HG03342 (cell line): ENCODE measurements around the gene COX8C.
"Not testable (repeated sequence)": the region's sequence is repeated elsewhere in the genome, so short reads cannot be mapped to it uniquely, and the experiment has no call there.

Source experiments
- ATAC-seq: cut with Tn5 transposase; IDR thresholded peaks from one replicate; pipeline ENCODE4 v1.9.1; 2021; ENCODE audit warnings: mild to moderate bottlenecking, moderate library complexity; ENCODE audit not compliant: unreplicated experiment

The COX8C gene

DNA sequence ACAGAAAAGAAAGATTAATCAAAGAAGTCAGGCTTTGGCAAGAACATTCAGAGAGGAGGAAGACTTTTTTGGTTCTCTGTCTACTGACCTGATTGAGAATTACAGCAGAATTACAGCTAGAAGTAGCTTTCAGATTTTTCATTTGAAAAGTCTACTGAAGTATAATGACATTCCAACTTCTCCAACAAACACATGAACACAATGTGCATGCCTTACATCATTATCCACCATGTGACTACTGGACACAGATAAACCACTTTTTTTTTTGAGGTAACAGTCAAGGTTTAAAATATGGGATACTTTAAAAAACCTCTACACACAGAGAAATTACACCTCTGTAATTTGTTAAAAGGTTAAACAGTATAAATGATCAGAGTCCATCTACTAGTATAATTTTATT, 26.5 kb upstream of the COX8C start:
- no peak for ATAC-seq

DNA sequence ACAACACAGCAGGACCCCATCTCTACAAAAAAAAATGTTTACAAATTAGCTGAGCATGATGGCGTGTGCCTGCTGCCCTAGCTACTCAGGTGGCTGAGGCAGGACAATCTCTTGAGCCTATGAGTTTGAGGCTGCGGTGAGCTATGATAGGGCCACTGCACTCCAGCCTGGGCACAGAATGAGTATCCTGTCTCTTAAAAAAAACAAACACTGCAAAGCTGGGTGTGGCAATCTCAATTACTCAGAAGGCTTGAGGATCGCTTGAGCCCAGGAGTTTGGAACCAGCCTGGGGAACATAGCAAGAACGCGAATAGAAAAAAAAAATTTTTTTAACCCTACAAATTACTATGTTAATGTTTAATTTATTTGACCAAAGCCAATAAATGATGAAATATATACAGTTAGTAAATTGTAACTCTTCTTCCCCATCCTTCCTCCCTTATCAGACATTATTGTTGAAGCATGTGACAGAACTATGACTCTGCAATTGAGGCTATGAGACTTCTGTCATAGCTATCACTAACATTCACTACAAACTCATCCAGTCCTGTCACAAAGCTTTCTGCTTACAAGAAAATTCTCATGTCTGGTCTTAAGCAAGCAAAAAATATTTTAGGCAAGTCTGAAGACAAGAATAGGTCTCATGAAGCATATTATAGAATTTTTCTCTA, 23.9 kb upstream of the COX8C start:
- no peak for ATAC-seq

DNA sequence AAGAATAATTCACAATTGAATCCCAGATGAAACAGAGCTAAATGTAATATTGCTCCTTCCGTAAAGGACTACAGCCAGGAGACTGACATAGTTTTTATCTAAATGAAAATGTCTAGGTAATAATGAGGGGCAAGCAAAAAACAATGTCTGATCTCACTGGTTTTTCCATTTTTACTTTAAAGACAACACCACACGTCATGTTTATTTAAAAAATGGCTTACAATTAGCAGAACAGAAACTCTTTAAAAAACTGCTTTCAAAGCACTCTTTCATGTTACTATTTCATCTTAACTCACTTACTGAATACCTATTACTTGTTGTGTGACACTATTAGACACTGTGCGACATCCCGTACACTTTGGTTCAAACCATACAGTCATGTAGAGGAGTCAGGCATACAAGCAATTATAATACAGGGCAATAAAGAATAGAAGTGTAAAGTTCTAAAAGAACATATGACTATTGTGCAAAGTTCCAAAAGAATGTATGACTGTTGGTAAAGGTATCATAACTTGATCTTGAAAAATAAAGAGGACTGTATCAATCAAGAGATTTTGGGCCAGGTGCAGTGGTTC, 23.3 kb upstream of the COX8C start:
- ATAC-seq, result no peak

DNA sequence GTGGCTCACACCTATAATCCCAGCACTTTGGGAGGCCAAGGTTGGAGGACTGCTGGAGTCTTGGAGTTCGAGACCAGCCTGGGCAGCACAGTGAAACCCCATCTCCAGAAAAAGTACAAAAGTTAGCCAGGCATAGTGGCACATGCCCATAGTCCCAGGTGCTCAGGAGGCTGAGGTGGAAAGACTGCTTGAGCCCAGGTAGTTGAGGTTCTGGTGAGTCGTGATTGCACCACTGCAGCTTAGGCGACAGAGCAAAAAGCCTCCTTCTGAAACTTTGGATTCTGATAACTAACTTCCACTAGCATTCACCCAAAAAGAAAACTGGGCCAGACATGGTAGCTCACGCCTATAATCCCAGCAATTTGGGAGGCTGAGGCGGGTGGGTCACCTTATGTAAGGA, 20.8 kb upstream of the COX8C start:
- no peak for ATAC-seq

DNA sequence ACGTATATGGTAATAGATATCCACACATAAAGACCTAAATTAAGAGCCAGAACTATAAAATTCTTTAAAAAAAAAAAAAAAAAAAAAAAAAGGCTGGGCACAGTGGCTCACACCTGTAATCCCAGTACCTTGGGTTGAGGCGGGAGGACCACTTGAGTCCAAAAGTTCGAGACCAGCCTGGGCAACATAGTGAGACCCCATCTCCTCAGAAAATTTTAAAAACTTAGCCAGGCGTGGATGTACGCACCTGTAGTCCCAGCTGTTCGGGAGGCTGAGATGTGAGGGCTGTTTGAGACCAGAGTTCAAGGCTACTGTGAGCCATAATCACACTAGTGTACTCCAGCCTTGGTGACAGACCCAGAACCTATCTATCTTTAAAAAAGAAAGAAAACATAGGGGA, 18.4 kb upstream of the COX8C start:
- ATAC-seq, result no peak

DNA sequence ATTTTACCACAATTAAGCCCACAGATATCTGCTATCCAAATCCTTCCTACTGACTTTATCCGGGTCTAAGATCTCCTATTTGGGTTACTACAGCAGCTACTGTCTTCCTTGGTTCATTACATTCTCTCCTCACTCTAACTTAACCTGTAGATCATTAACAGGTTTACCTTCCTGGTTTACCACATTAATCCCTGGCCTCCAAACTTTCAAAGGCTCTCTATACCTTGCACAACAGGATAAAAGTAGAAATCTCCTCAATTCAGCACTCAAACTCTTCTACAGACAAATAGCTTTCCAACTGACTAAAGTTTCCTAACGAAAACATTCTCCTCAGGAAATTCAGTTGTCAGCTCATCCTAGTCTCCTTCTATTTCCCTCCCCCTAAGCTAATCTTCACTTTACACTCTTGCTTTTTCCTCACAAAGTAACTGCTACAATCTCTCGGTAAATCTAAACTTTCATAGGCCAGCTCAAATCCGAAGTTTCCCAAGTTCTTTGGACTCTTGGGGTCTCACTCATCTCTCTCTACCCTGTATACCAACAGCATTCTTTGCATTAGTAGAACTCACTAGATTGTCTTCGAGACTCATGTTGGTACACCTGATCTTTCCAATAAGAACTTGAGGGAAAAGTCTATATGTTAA, 16.9 kb upstream of the COX8C start:
- no peak for ATAC-seq

DNA sequence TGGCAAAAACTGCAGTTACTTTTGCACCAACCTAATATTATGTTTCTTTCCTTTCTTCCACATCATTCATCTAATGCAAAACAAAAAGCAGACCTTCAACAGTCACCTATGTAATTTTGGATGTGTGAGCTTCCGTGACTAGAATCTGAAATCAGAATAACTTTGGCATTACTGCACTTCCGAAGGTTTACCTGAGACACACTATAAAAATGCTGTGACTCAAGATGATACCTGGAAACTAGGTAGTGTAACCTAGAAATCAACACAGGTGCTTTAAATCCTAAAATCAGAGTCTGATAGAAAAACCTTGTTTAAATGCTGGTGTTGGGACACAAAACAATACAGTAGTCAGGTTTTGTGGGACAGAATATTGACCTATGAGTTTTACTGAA, 16.4 kb upstream of the COX8C start:
- ATAC-seq, result no peak

DNA sequence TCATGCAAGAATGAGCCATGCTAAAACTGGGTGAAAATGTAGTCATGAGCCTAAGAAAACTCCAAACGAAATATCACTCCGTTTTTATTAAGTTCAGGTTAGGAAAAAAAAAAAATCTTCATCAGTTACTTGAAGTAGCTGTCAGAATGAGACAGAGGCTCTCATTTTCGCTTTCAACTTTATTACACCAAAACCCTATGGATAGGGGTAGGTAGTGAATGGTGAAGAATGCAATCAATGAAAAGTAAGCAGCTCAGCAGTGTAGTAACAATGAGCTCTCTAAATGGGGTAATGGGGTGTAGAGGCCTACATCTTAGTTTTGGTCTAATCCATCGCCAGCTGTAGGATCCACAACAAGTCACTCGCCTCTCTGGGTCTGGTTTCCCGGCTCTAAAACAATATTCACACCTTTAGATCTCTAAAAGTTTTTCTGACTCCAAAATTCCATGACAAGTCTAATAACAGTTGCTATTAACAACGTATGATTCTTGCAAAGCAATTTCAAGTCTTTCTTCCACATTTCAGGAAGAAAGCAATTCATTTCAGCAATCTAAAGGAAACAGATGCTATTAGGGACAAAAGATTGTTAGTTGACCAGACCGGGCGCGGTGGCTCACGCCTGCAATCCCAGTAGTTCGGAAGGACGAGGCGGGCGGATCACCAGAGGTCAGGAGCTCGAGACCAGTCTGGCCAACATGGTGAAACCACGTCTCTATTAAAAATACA, 15.8 kb upstream of the COX8C start:
- no peak for ATAC-seq

DNA sequence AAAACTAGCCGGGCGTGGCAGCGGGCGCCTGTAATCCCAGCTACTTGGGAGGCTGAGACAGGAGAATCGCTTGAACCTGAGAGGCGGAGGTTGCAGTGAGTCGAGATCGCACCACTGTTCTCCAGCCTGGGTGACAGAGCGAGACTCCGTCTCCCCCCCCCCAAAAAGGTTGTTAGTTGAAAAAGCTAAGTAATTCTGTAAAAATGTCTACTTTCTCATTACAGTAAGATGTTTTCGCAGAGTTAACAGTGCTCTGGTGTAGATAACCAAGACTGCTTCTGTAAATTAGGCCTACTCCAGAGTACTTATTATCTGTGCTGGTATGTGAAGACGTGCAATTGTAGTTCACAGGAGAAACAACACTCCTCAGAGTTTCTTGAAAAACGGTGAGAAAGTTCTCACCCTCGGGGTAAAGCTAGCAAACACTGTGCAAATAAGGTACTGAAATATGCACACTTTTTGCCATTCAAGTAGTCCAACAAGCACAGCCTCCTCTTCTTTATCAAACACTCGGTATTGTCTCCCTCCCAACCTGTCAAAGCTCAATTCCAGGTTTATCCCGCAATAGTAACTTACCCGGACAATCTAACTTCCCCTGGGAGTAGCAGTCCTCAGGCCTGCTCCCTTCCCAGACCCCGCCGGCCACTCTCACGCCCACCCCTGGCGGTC, 15.1 kb upstream of the COX8C start:
- ATAC-seq, result no peak

DNA sequence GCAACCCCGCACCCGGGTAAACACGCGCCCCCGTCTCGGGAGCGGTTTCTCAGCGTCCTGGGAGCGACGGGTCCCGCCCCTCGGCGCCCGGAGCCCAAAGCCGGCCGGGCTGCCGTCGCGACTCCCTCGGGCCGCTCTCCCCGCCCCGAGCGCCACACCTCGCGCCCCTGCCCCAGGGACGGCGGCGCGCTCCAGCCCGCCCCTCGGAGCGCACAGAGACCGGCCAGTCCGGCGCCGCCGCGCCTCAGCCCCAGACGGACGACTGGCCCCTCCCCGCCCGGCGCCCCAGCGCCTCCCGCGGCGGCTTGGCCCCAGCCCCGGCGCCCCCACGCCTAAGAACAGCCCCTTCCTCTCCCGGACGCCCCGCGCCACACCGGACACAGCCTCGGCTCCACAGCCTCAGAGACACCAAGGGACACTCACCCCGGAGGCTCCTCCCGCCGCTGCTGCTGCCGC, 14.6 kb upstream of the COX8C start:
- ATAC-seq, result peak; percentile 63

DNA sequence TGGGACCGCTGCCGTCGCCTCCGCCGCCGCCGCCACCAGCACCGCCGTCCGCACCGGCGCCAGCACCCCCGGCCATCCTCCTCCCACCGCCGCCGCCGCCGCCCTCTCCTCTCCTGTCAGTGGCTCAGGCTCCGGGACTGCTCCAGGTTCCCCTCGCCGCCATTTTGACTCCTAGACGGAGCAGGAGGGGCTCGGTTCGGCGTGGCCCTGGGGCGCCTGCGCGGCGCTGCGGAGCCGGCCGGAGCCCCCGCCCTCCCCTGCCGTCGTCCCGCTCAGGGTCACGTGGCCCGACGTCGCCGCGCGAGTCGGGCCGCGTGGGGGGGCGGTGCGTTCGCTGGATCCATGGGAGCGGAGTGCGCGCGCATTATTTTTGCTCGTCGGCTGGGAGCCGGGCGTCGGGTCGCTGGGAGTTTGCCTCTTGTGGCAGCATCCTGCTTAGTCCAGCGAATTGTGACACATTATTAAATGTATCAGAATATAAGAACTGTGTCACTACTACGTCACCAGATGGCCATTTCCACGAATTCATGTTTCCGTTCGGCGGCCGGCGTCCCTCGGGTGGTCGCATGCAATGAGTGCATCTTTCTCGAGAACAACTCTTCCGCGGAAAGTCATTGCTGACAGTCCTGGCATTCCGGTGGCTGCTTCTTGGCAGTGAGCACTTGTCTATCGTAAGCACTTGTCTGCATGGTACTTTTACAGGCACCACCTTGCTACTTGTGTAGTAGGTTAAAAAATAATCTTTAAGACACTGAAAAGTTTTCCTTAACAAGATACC, 13.9 kb upstream of the COX8C start, which contains the start of gene BTBD7:
Gene BTBD7, minus strand, starts transcription at position 184 of the 778 bp plus-strand sequence. CDS start 36,985 bp downstream, outside the sequence.
- peak; percentile 76 for ATAC-seq

DNA sequence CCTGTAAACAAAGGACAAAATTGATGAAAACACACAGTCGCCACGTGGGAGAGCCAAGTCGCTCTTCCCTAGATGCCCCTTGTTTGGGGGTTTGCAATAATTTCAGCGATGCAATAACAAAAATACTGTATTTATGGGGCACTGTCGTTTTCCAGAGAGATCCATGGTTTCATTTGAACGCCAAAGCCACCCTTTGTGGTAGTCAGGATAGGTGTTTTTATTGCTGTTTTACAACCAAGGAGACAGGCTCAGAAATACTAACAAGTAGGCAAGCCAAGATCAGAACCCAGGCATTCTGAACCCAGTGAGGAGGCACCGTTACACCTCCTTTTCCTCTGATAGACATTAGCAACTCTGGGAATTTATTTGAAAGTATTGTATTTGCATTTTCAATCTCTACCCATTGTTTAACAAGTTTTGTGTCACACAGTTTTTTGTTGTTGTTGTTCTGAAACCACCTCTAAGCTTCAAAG, 13.3 kb upstream of the COX8C start:
- ATAC-seq, result no peak

DNA sequence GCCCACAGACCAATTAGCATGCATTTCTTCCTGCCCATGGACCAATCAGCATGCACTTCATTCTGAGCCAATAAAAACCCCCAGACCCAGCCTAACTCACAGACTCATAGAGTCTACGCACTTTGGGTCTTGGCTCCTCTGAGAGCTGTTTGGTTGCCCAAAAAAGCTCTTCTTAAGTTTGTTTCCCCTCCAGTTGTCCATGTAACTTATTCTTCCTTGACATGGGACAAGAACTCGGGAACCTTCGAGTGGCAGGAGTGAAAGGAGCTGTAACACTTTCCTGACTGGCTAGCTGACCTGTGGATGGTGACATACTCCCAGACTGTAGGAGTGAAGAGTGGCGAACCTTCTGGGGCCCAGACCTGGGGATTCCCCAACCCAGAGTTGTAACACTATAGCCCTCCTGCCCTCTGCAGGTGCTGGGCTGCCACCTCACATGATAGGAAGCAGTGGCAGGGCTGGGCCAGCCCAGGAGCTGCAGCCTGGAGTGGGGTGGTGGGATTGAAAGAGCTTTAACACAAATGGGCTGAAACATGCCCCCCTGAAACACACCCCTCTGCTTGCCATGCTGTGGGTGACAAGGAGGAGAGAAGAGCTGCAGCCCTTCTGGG, 9.7 kb upstream of the COX8C start:
- no peak for ATAC-seq

DNA sequence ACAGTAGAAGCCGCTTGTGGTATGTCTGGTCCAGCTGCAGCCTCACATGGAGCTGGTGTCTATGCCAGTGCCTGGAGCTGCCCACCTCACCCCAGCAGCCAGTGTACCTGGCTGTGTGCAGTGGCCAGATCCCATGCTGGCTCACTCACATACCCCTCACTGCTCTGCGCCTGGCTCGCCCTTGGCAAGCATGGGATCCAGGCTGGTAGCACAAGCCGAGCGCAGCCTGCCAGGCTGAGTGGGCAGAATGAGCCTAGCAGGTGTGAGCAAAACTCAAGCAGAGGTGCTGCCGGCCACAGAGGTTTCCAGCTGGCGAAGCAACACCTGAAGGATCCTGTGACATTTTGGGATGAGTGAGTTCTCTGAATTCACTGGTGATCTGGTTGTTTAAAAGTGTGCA, 9.1 kb upstream of the COX8C start:
- no peak for ATAC-seq

DNA sequence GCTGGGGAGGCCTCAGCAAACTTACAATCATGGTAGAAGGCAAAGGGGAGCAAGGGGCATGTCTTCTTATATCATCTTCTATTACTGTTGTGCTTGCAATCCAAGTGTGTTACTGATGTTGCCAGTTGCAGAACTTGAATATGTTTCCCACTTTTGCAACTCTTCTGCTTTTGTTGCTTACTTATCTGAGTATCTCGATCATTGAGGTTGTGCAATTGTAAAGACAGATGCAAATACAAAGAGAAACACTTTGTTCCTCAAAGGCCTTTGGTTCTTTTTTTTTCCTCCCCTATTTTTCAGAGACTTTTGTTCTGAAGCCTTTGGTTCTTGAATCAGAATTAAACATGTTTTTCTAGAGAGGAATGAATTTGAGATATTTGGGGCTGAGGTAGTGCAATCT, 3.7 kb upstream of the COX8C start:
- no peak for ATAC-seq

DNA sequence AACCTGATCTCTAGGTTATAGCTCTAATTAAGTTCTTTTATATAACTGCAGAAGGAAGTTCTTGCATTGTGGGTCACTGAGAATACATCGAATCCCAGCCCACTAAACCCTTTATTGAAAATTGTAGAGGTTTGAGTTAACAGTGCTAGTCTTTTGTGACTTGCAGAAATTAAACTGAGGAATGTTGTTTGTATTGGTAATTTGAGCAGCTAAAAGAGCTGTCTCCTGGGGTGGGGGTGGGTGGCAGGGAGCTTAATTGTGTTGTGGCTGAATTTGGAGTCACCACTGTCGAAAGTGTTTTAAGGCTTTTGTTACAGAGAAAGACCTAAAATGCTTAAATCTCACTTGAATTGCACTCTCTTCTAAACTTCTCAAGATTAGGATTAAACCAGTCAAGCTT, 3.2 kb upstream of the COX8C start:
- ATAC-seq, result no peak

DNA sequence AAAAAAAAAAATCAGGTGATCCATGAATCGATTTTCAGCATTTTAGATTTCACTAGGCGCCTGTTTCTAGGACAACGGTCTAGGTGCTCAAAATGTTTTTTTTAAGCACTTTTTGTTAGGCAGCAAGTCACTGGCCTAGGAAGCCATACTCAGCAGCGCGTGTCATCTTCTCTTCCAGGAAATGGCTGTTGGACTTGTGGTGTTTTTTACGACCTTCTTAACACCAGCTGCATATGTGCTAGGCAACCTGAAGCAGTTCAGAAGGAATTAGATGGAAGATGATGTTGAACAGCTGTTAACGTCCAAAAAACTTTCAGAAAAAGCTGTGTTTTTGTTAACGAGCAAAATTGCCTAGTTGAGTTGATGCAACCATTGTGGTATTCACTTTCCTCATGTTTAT, 868 bp downstream of the COX8C start:
- ATAC-seq, result no peak

DNA sequence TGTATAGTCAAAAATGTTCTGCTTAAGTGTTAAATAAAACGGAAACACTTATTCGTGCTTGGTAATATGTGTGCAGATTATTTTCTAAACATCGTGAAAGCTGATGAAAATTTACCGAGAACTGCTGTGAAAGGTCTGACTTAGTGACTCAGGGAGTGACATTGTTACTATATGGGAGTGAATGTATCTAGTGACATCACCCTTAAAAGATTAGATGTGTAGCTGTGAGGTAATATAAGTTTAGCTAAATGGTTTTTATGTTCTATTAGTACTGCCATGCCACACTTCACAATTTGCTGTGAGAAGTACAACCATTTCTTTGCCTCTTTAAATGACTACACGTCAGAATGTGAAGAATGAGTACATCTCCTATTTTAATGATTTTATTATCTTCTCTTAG, 1.3 kb downstream of the COX8C start:
- no peak for ATAC-seq

DNA sequence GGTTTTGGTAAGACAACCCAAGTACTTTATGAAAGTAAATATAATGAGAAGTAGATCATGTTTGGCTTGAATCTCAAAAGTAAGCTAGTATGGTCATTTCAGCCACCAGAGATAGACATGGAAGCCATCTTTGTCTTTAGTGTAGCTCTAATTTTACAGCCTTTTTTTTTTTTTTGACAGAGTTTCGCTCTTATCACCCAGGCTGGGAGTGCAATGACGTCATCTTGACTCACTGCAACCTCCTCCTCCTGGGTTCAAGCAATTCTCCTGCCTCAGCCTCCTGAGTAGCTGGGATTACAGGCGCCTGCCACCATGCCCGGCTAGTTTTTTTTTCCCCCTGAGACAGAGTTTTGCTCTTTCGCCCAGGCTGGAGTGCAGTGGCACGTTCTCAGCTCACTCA, 7.9 kb downstream of the COX8C start:
- ATAC-seq, result not testable (repeated sequence)
